K562 (cell line): Measurements from ENCODE around the gene PDF. TPM values are rescaled to one million over a fixed set of nuclear protein-coding genes. Genes with fewer than 3 reads are reported as not detected.

Source experiments
- ATAC-seq: fragments of 200-7000 bp; cut with Tn5 transposase; 3 replicates; pipeline ENCODE4 v1.9.1; 2020; ENCODE audit warnings: moderate library complexity
- BruUV-seq: library from RNA; stranded (reverse); fragments of 400-500 nt; replicated peaks from 2 replicates; lab custom pipeline; 2021; lab: Mats Ljungman, UMichigan
- CTCF ChIA-PET: fragments of 300-600 bp; formaldehyde crosslinking; extraction: SDS; loops from one replicate; lab custom pipeline; 2021; ENCODE audit warnings: low intra/inter-chr PET ratio; lab: Yijun Ruan, JAX
- POLR2A ChIA-PET: fragments of 300-600, 350-650 bp; sonication (Branson Sonifier 250); formaldehyde crosslinking; extraction: SDS; loops from one replicate; lab custom pipeline; 2021; ENCODE audit warnings: antibody characterized with exemption, inconsistent platforms; lab: Yijun Ruan, JAX
- DNase-seq, 4 experiments: peaks; one replicate each; pipeline versions ENCODE4 v3.0.0 to v3.0.0-alpha.2; 2011 to 2018; ENCODE audit warnings: low spot score in 3 of 4, mixed read lengths in 3 of 4; ENCODE audit errors: extremely low read depth in 1 of 4
- FAIRE-seq: peaks from 2 replicates; lab custom pipeline; 2011; peaks lifted over from hg19 to GRCh38; lab: Jason Lieb, UNC
- H2AFZ ChIP-seq: 2 replicates; pipeline ENCODE4 v1.6.0; 2011; ENCODE audit warnings: low read depth, low read length, control low read depth, inconsistent platforms
- H3K27ac ChIP-seq: fragments of 200-600 bp; 3 replicates; pipeline ENCODE4 v1.8.0; 2011; ENCODE audit warnings: low read depth, mild to moderate bottlenecking, control low read depth, inconsistent platforms, low read length, moderate library complexity, mixed read lengths; ENCODE audit errors: extremely low read depth
- H3K27me3 ChIP-seq, 2 experiments: fragments of 300-600 bp in 1 of 2; 2 replicates in 1 of 2; 3 replicates in 1 of 2; pipeline versions ENCODE4 v1.6.0 to v1.8.0; 2011; ENCODE audit warnings: inconsistent platforms in 2 of 2, low read length in 2 of 2, mild to moderate bottlenecking in 1 of 2, mixed read lengths in 1 of 2, moderate library complexity in 1 of 2; ENCODE audit not compliant: control insufficient read depth in 2 of 2, insufficient read depth in 2 of 2
- H3K36me3 ChIP-seq: fragments of 300-600 bp; 3 replicates; pipeline ENCODE4 v1.8.0; 2011; ENCODE audit warnings: mild to moderate bottlenecking, low read length, inconsistent platforms; ENCODE audit not compliant: control insufficient read depth, insufficient read depth
- H3K4me1 ChIP-seq, 2 experiments: fragments of 200-600 bp in 1 of 2; replicated peaks in 1 of 2; 2 replicates in 1 of 2; 3 replicates in 1 of 2; pipeline versions ENCODE4 v1.5.1 to v1.8.0; 2011; ENCODE audit warnings: inconsistent platforms in 2 of 2, low read length in 2 of 2, mild to moderate bottlenecking in 1 of 2, mixed read lengths in 1 of 2, moderate library complexity in 1 of 2; ENCODE audit not compliant: control insufficient read depth in 2 of 2, insufficient read depth in 2 of 2
- H3K4me2 ChIP-seq: 2 replicates; pipeline ENCODE4 v1.6.1; 2011; ENCODE audit warnings: low read length, control low read depth, inconsistent platforms, mixed read lengths; ENCODE audit not compliant: insufficient read depth
- H3K4me3 ChIP-seq: fragments of 200-600 bp; sonication (generic), shearing (Covaris generic); 2 replicates; pipeline ENCODE4 v1.5.1; 2016; ENCODE audit warnings: control low read depth, inconsistent platforms
- H3K79me2 ChIP-seq: fragments of 200-600 bp; 3 replicates; pipeline ENCODE4 v1.8.0; 2011; ENCODE audit warnings: low read length, inconsistent platforms; ENCODE audit not compliant: control insufficient read depth, insufficient read depth
- H3K9ac ChIP-seq, 2 experiments: 2 replicates each; pipeline versions ENCODE4 v1.6.0 to v1.6.1; 2011; ENCODE audit warnings: low read depth in 2 of 2, low read length in 2 of 2, control low read depth in 1 of 2, inconsistent platforms in 1 of 2, mild to moderate bottlenecking in 1 of 2, mixed read lengths in 1 of 2; ENCODE audit not compliant: insufficient read depth in 1 of 2
- H3K9me1 ChIP-seq: one replicate; pipeline ENCODE4 v1.6.0; 2011; ENCODE audit warnings: inconsistent platforms, mild to moderate bottlenecking, low read length, moderate library complexity; ENCODE audit not compliant: control insufficient read depth, insufficient read depth
- H3K9me3 ChIP-seq: replicated peaks from 2 replicates; pipeline ENCODE4 v1.5.1; 2011; ENCODE audit warnings: low read depth, low read length, inconsistent platforms; ENCODE audit not compliant: control insufficient read depth, insufficient read depth
- H4K20me1 ChIP-seq: replicated peaks from 2 replicates; pipeline ENCODE4 v1.6.1; 2011; ENCODE audit warnings: low read length, inconsistent platforms, mixed read lengths; ENCODE audit not compliant: control insufficient read depth, insufficient read depth
- CCAR2 ChIP-seq: fragments of 200-400 bp; formaldehyde crosslinking; IDR thresholded peaks from 2 replicates; pipeline ENCODE4 v1.6.1; 2017; ENCODE audit warnings: mild to moderate bottlenecking, low read depth, low read length
- CHCHD3 ChIP-seq: fragments of 250-450 bp; sonication (Bioruptor Pico); IDR thresholded peaks from 2 replicates; pipeline ENCODE4 v2.1.2; 2022; ENCODE audit warnings: mild to moderate bottlenecking
- ELK1 ChIP-seq: sonication (generic); formaldehyde crosslinking; IDR thresholded peaks from 2 replicates; pipeline ENCODE4 v1.8.1; 2022; ENCODE audit warnings: missing genetic modification reagents
- GABPB2 ChIP-seq: fragments of 250-450 bp; sonication (Bioruptor Pico); conservative IDR thresholded peaks from 2 replicates; pipeline ENCODE4 v1.5.1; 2021; ENCODE audit warnings: mild to moderate bottlenecking
- MAFK ChIP-seq: IDR thresholded peaks from 2 replicates; pipeline ENCODE4 v1.6.1; 2011; ENCODE audit warnings: low read length, improper control_type of control experiment
- NBN ChIP-seq: fragments of 450-650 bp; IDR thresholded peaks from 2 replicates; pipeline ENCODE4 v1.6.1; 2016; ENCODE audit warnings: low read depth, mild to moderate bottlenecking
- NFRKB ChIP-seq: fragments of 450-650 bp; IDR thresholded peaks from 2 replicates; pipeline ENCODE4 v1.6.1; 2016; ENCODE audit warnings: low read depth
- PRPF4 ChIP-seq: fragments of 200-400 bp; formaldehyde crosslinking; IDR thresholded peaks from one replicate; pipeline ENCODE4 v1.6.1; 2017; ENCODE audit warnings: low read length, low read depth, mild to moderate bottlenecking; ENCODE audit not compliant: insufficient read depth, poor library complexity, severe bottlenecking
- RBM15 ChIP-seq: fragments of 200-400 bp; formaldehyde crosslinking; IDR thresholded peaks from 2 replicates; pipeline ENCODE4 v1.6.1; 2018; ENCODE audit warnings: mild to moderate bottlenecking, low read length, moderate library complexity; ENCODE audit not compliant: insufficient read depth
- SMAD2 ChIP-seq: fragments of 150-350 bp; IDR thresholded peaks from 2 replicates; pipeline ENCODE4 v1.6.1; 2014; ENCODE audit warnings: low read depth, mild to moderate bottlenecking, low read length
- TAF1 ChIP-seq: IDR thresholded peaks from 2 replicates; pipeline ENCODE4 v1.6.1; 2011; ENCODE audit warnings: mild to moderate bottlenecking, low read length, moderate library complexity; ENCODE audit not compliant: insufficient read depth, control insufficient read depth, severe bottlenecking; ENCODE audit errors: extremely low read depth
- ZNF24 ChIP-seq: fragments of 450-650 bp; IDR thresholded peaks from 2 replicates; pipeline ENCODE4 v1.6.1; 2016
- ZNF253 ChIP-seq: fragments of 250-450 bp; sonication (Bioruptor Pico); conservative IDR thresholded peaks from 2 replicates; pipeline ENCODE4 v1.6.1; 2021; ENCODE audit warnings: mild to moderate bottlenecking
- ZNF263 ChIP-seq: sonication (generic); formaldehyde crosslinking; IDR thresholded peaks from 2 replicates; pipeline ENCODE4 v1.8.0; 2022; ENCODE audit warnings: mild to moderate bottlenecking, missing genetic modification reagents, borderline replicate concordance
- WGBS: fragments of 100-300 bp; shearing (Covaris generic); methylation state at CpG from one replicate; pipeline ENCODE4 v1.1.6; 2016; ENCODE audit warnings: low coverage, mixed read lengths; ENCODE audit not compliant: insufficient coverage; ENCODE audit errors: missing lambda C conversion rate; 5-methylcytosine and 5-hydroxymethylcytosine counted together
- in situ Hi-C: fragments of 300-500 bp; cut with MboI; formaldehyde crosslinking; loops from 4 replicates; pipeline ENCODE4 v1.15.0; 2018; ENCODE audit warnings: inconsistent platforms, mixed read lengths
- intact Hi-C: fragments of 100-400 bp; cut with micrococcal nuclease; formaldehyde crosslinking; loops from 2 replicates; pipeline ENCODE4 v1.14.2; 2022
- polyA plus RNA-seq, 8 experiments: library from polyadenylated mRNA; depleted of rRNA in 4 of 8; stranded (reverse) in 5 of 8; unstranded in 3 of 8; fragments of >200 nt; fragmentation: Nextera tagmentation in 2 of 8; fragmentation: Illumina TruSeq in 1 of 8; extraction: Ambion mirVana in 2 of 8; extraction: Trizol in 1 of 8; gene quantifications; 2 replicates each; pipeline versions ENCODE4 v1.2.1 to v1.2.3, GENCODE V29; 2011 to 2014; ENCODE audit warnings: inconsistent platforms in 1 of 8, missing spikeins in 1 of 8
- total RNA-seq, 7 experiments: library from RNA; depleted of rRNA in 6 of 7; stranded (reverse); fragments of >200 nt in 6 of 7; fragmentation: Illumina TruSeq in 2 of 7; extraction: Trizol in 2 of 7; gene quantifications; 2 replicates each; pipeline versions ENCODE4 v1.2.1 to v1.2.3, GENCODE V29; 2011 to 2021; ENCODE audit warnings: low replicate concordance in 1 of 7
- TF ChIP-seq, protein P1 (sequence below), 2 experiments: IDR thresholded peaks; 2 replicates each; pipeline ENCODE4 v1.6.1; 2011; ENCODE audit warnings: borderline replicate concordance in 1 of 2, control low read depth in 1 of 2, low read depth in 1 of 2, low read length in 1 of 2, mild to moderate bottlenecking in 1 of 2, mixed read lengths in 1 of 2, moderate library complexity in 1 of 2; ENCODE audit not compliant: insufficient read depth in 1 of 2, insufficient read length in 1 of 2, poor library complexity in 1 of 2, severe bottlenecking in 1 of 2; ENCODE audit errors: extremely low read depth in 1 of 2
- TF ChIP-seq, protein P2 (sequence below), 2 experiments: fragments of 450-650 bp in 1 of 2; sonication (generic) in 1 of 2; formaldehyde crosslinking; conservative IDR thresholded peaks; 2 replicates each; pipeline versions ENCODE4 v1.4.0 to v1.8.1; 2020 to 2022; ENCODE audit warnings: mild to moderate bottlenecking in 1 of 2, missing genetic modification reagents in 1 of 2
- TF ChIP-seq, protein P3 (sequence below): sonication (generic); formaldehyde crosslinking; IDR thresholded peaks from 2 replicates; pipeline ENCODE4 v1.8.0; 2022; ENCODE audit warnings: mild to moderate bottlenecking, missing genetic modification reagents
- TF ChIP-seq, protein P4 (sequence below): fragments of 450-650 bp; IDR thresholded peaks from 2 replicates; pipeline ENCODE4 v1.6.1; 2016; ENCODE audit warnings: low read depth, mild to moderate bottlenecking, moderate library complexity

Gene PDF
- total and polyA plus RNA-seq, 9 of the 15 experiments (the other 6 are each of a cell fraction or from before 2014, with no cell fraction given) = 0.15 to 72.4 (median 5.6) TPM

DNA sequence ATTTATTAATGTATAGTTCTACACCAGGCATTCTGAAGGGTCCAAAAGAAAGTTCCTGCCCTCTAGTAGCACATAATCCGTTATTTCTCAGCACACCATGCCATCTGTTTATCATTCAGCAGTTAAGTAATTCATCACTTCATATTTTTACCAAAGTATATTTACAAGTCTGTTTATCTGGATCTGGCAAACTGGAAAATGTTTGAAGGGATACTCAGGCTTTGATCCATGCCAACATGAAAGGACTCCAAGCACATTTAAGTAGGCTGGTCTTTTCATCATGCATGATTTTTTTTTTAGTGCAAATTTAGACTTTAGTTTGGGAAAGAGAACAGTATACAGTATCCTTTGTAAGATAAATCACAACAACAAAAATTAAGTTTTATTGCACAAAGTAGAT is 23.3 kb downstream of the PDF start (continued):
- TF ChIP-seq GABPB2 (CRISPR knock-in tag) (no peak), ELK1 (CRISPR knock-in tag) (no peak), RBM15 (no peak), NFRKB (no peak), NBN (no peak)
- TF ChIP-seq, protein P1, sequence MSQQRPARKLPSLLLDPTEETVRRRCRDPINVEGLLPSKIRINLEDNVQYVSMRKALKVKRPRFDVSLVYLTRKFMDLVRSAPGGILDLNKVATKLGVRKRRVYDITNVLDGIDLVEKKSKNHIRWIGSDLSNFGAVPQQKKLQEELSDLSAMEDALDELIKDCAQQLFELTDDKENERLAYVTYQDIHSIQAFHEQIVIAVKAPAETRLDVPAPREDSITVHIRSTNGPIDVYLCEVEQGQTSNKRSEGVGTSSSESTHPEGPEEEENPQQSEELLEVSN (IDR thresholded peaks at IDR 0.05; ENCODE audit: borderline replicate concordance in 1 of 2, extremely low read depth in 1 of 2, insufficient read depth in 1 of 2, insufficient read length in 1 of 2, low read depth in 1 of 2, low read length in 1 of 2, poor library complexity in 1 of 2, severe bottlenecking in 1 of 2) = no peak
- TF ChIP-seq, protein P2, sequence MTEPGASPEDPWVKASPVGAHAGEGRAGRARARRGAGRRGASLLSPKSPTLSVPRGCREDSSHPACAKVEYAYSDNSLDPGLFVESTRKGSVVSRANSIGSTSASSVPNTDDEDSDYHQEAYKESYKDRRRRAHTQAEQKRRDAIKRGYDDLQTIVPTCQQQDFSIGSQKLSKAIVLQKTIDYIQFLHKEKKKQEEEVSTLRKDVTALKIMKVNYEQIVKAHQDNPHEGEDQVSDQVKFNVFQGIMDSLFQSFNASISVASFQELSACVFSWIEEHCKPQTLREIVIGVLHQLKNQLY (CRISPR knock-in tag; conservative IDR thresholded peaks at IDR 0.05) = no peak

DNA sequence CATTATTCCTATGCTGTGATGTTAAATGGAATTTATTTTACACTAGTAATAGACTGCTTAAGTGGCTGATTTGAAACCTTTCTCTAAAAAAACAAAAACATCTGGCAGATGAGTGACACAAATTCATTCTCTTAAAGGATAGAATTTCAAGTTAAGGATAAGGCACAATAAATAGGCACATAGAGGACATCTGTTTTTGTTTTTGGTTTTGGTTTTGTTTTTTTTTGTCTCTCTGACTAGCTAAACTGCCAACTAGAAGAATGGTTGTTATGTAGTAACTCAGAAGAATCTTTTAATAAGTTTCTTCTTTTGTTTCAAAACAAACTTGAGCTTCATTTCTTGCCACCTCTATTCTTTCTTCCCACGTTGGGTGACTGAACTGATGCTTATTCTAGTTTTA is 24.4 kb downstream of the PDF start:
- no peaks in the 10 kb centered on the region for H3K9me1 ChIP-seq
- no peak overlapping the region for H3K27ac ChIP-seq
- H4K20me1 ChIP-seq = no peaks in the 10 kb centered on the region
- intact Hi-C loops (loop anchor here (10.0 kb wide), 1 partner anchor 461 kb away; the partner anchor contains the start of gene TANGO6), in situ Hi-C loops (no loop called here)
- FAIRE-seq (no peak), DNase-seq (no peak), ATAC-seq (no peak)
- H2AFZ ChIP-seq = no peak overlapping the region
- no peak overlapping the region for H3K4me2 ChIP-seq
- ChIA-PET POLR2A (no interaction called here), CTCF (no interaction called here)
- BruUV-seq = no TSS peak
- H3K9me3 ChIP-seq = no peaks in the 10 kb centered on the region
- H3K27me3 ChIP-seq = no peaks in the 10 kb centered on the region
- peaks cover 2% of the 10 kb centered on the region in 2 experiments; a peak in 2 of 5 replicates for H3K4me1 ChIP-seq
- no peaks in the 10 kb centered on the region for H3K79me2 ChIP-seq
- H3K9ac ChIP-seq = no peak overlapping the region
- 20% methylated on average over 1 of the region's 1 CpG for WGBS
- H3K36me3 ChIP-seq = no peaks in the 10 kb centered on the region; the same call in 2 of the 3 replicates
- no peak overlapping the region for H3K4me3 ChIP-seq
- no peak for TF ChIP-seq ZNF24
- TF ChIP-seq CCAR2 = no peak
- no peak for TF ChIP-seq ZNF253 (CRISPR knock-in tag)
- no peak for TF ChIP-seq CHCHD3
- TF ChIP-seq SMAD2 = no peak
- no peak for TF ChIP-seq PRPF4
- TF ChIP-seq, protein P3, sequence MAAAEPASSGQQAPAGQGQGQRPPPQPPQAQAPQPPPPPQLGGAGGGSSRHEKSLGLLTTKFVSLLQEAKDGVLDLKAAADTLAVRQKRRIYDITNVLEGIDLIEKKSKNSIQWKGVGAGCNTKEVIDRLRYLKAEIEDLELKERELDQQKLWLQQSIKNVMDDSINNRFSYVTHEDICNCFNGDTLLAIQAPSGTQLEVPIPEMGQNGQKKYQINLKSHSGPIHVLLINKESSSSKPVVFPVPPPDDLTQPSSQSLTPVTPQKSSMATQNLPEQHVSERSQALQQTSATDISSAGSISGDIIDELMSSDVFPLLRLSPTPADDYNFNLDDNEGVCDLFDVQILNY (CRISPR knock-in tag) = no peak
- TF ChIP-seq, protein P4, sequence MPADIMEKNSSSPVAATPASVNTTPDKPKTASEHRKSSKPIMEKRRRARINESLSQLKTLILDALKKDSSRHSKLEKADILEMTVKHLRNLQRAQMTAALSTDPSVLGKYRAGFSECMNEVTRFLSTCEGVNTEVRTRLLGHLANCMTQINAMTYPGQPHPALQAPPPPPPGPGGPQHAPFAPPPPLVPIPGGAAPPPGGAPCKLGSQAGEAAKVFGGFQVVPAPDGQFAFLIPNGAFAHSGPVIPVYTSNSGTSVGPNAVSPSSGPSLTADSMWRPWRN = no peak
- TF ChIP-seq MAFK = no peak
- no peak for TF ChIP-seq ZNF263 (CRISPR knock-in tag)
- TF ChIP-seq TAF1 = no peak
